GM23338 (cell line): Measurements from ENCODE around the gene OR1I1. TPM values are rescaled to one million over a fixed set of nuclear protein-coding genes. Genes with fewer than 3 reads are reported as not detected.
A peak's percentile ranks its signal among the peaks of the same experiment; 100 is the strongest.

Source experiments
- ATAC-seq: fragments of 200-7000 bp; cut with Tn5 transposase; 3 replicates; pipeline ENCODE4 v1.9.1; 2020
- DNase-seq: peaks from one replicate; pipeline ENCODE4 v3.0.0-alpha.2; 2015; ENCODE audit warnings: low spot score
- H2AFZ ChIP-seq: fragments of 200-600 bp; sonication (generic); 2 replicates; pipeline ENCODE4 v1.8.0; 2016; ENCODE audit warnings: antibody characterized with exemption, mild to moderate bottlenecking, moderate library complexity
- H3F3A ChIP-seq: fragments of 200-600 bp; sonication (generic); replicated peaks from 2 replicates; pipeline ENCODE4 v1.8.0; 2017; ENCODE audit warnings: antibody characterized with exemption, mixed run types, low read depth
- H3K27ac ChIP-seq: fragments of 200-600 bp; sonication (generic); 2 replicates; pipeline ENCODE4 v1.6.1; 2016; ENCODE audit warnings: low read depth
- H3K27me3 ChIP-seq: fragments of 200-600 bp; sonication (generic); 2 replicates; pipeline ENCODE4 v1.8.0; 2016; ENCODE audit warnings: mild to moderate bottlenecking, mixed run types, moderate library complexity; ENCODE audit not compliant: insufficient read depth
- H3K36me3 ChIP-seq: fragments of 200-600 bp; sonication (generic); 2 replicates; pipeline ENCODE4 v1.8.0; 2016; ENCODE audit warnings: mild to moderate bottlenecking; ENCODE audit not compliant: insufficient read depth
- H3K4me1 ChIP-seq: fragments of 200-600 bp; sonication (generic); 2 replicates; pipeline ENCODE4 v1.8.0; 2016; ENCODE audit warnings: mild to moderate bottlenecking, moderate library complexity; ENCODE audit not compliant: insufficient read depth
- H3K4me2 ChIP-seq: fragments of 200-600 bp; sonication (generic); 2 replicates; pipeline ENCODE4 v1.7.1; 2017; ENCODE audit warnings: mixed run types
- H3K4me3 ChIP-seq: fragments of 200-600 bp; sonication (generic); 2 replicates; pipeline ENCODE4 v1.6.1; 2016; ENCODE audit warnings: mixed run types
- H3K79me2 ChIP-seq: fragments of 200-600 bp; sonication (generic); replicated peaks from 2 replicates; pipeline ENCODE4 v1.8.0; 2017; ENCODE audit warnings: mild to moderate bottlenecking; ENCODE audit not compliant: insufficient read depth
- H3K9me2 ChIP-seq: fragments of 200-600 bp; sonication (generic); 2 replicates; pipeline ENCODE4 v1.8.0; 2017; ENCODE audit not compliant: insufficient read depth
- H4K20me1 ChIP-seq: fragments of 200-600 bp; sonication (generic); replicated peaks from 2 replicates; pipeline ENCODE4 v1.8.0; 2017; ENCODE audit warnings: mild to moderate bottlenecking; ENCODE audit not compliant: insufficient read depth
- H3K27ac Mint-ChIP-seq: 2 replicates; pipeline ENCODE4 v1.8.0; 2020; ENCODE audit warnings: inconsistent platforms, mild to moderate bottlenecking, moderate library complexity, mixed read lengths
- H3K27me3 Mint-ChIP-seq: 3 replicates; pipeline ENCODE4 v1.8.0; 2022; ENCODE audit warnings: low read depth, mild to moderate bottlenecking, moderate library complexity, mixed read lengths, inconsistent platforms; ENCODE audit not compliant: insufficient read depth, poor library complexity
- H3K36me3 Mint-ChIP-seq: 3 replicates; pipeline ENCODE4 v1.8.0; 2021; ENCODE audit warnings: low read depth, mild to moderate bottlenecking, inconsistent platforms, moderate library complexity, mixed read lengths
- H3K4me1 Mint-ChIP-seq: 3 replicates; pipeline ENCODE4 v1.8.0; 2020; ENCODE audit warnings: mild to moderate bottlenecking, inconsistent platforms, mixed read lengths
- H3K4me3 Mint-ChIP-seq: 3 replicates; pipeline ENCODE4 v1.8.0; 2021; ENCODE audit warnings: moderate library complexity, mild to moderate bottlenecking, inconsistent platforms, mixed read lengths
- H3K9me3 Mint-ChIP-seq: 3 replicates; pipeline ENCODE4 v1.8.0; 2020; ENCODE audit warnings: moderate library complexity, mild to moderate bottlenecking, inconsistent platforms, mixed read lengths
- CREB1 ChIP-seq: fragments of 250-450 bp; sonication (Bioruptor Pico); IDR thresholded peaks from 2 replicates; pipeline ENCODE4 v1.5.0; 2020; ENCODE audit warnings: low read depth, mild to moderate bottlenecking, moderate library complexity
- CTCF ChIP-seq, 2 experiments: fragments of 200-600 bp in 1 of 2; sonication (generic) in 1 of 2; conservative IDR thresholded peaks; 2 replicates each; pipeline versions ENCODE4 v1.5.1 to v1.6.1; 2016 to 2017; ENCODE audit warnings: antibody characterized with exemption in 2 of 2, low read depth in 2 of 2, mild to moderate bottlenecking in 2 of 2, moderate library complexity in 1 of 2
- ETS1 ChIP-seq: IDR thresholded peaks from 2 replicates; pipeline ENCODE4 v1.6.1; 2016; ENCODE audit warnings: antibody characterized with exemption
- EZH2 ChIP-seq: fragments of 200-600 bp; sonication (generic); IDR thresholded peaks from one replicate; pipeline ENCODE4 v1.8.0; 2017; ENCODE audit warnings: antibody characterized with exemption, mild to moderate bottlenecking, low read depth; ENCODE audit not compliant: unreplicated experiment
- EZH2phosphoT487 ChIP-seq: fragments of 200-600 bp; sonication (generic); IDR thresholded peaks from one replicate; pipeline ENCODE4 v1.8.1; 2018; ENCODE audit warnings: antibody characterized with exemption; ENCODE audit not compliant: unreplicated experiment
- JUNB ChIP-seq: IDR thresholded peaks from one replicate; pipeline ENCODE4 v1.6.1; 2016; ENCODE audit warnings: antibody characterized with exemption; ENCODE audit not compliant: unreplicated experiment
- NANOG ChIP-seq: IDR thresholded peaks from 2 replicates; pipeline ENCODE4 v1.6.1; 2016; ENCODE audit warnings: antibody characterized with exemption, borderline replicate concordance
- POLR2AphosphoS5 ChIP-seq: IDR thresholded peaks from 2 replicates; pipeline ENCODE4 v1.6.1; 2016; ENCODE audit warnings: antibody characterized with exemption, low read depth
- REST ChIP-seq: IDR thresholded peaks from one replicate; pipeline ENCODE4 v1.6.1; 2018; ENCODE audit warnings: antibody characterized with exemption; ENCODE audit not compliant: unreplicated experiment
- STAT1 ChIP-seq: IDR thresholded peaks from one replicate; pipeline ENCODE4 v1.6.1; 2016; ENCODE audit warnings: antibody characterized with exemption; ENCODE audit not compliant: unreplicated experiment
- ZNF331 ChIP-seq: fragments of 250-450 bp; sonication (Bioruptor Pico); IDR thresholded peaks from 2 replicates; pipeline ENCODE4 v1.5.0; 2020; ENCODE audit warnings: low read depth, mild to moderate bottlenecking, moderate library complexity
- polyA plus RNA-seq: library from polyadenylated mRNA; unstranded; fragments of >200 nt; fragmentation: Nextera tagmentation; extraction: Ambion mirVana; gene quantifications from 2 replicates; pipeline ENCODE4 v1.2.1, GENCODE V29; 2016
- total RNA-seq: library from RNA; depleted of rRNA; stranded (reverse); fragments of >200 nt; shearing (Covaris generic); gene quantifications from 2 replicates; pipeline ENCODE4 v1.2.3, GENCODE V29; 2014

Gene OR1I1
- total and polyA plus RNA-seq, 2 experiments from 2014 or later = not detected

GRCh38 chr19:15105044-15105443 lies 23.0 kb downstream of the OR1I1 start (continued):
- TF ChIP-seq ETS1 = no peak
- no peak for TF ChIP-seq NANOG

GRCh38 chr19:15107061-15108010 lies 25.3 kb downstream of the OR1I1 start, which contains the start of gene SYDE1:
TSS of gene SYDE1 (plus strand) at chr19:15107401. CDS start at chr19:15107434, 33 bp downstream.
- H2AFZ ChIP-seq = peak within 1 kb of the TSS; percentile 97
- peaks cover 12% of the 10 kb centered on the region for H3K4me1 Mint-ChIP-seq
- peak; percentile 70 for ATAC-seq
- TF ChIP-seq ETS1 (peak; percentile 35; the same call in 1 of the 2 replicates), NANOG (no peak), ZNF331 (no peak), REST (no peak), POLR2AphosphoS5 (peak; percentile 54), JUNB (no peak), EZH2phosphoT487 (no peak), CREB1 (no peak), CTCF (conservative IDR thresholded peaks at IDR 0.05; ENCODE audit: low read depth in 2 of 2) (no peak), STAT1 (no peak), EZH2 (no peak)

More at GRCh38 chr19:15107061-15108010, 25.3 kb downstream of the OR1I1 start, which contains the start of gene SYDE1:
- H3K4me3 Mint-ChIP-seq = peak within 1 kb of the TSS; percentile 88
- H3K9me3 Mint-ChIP-seq = peaks cover 3% of the 10 kb centered on the region; the same call in 1 of the 3 replicates
- Histone ChIP-seq H3K4me1 (peaks cover 11% of the 10 kb centered on the region; the same call in 1 of the 2 replicates), H3K27me3 (no peaks in the 10 kb centered on the region), H3K9me2 (0 out of 2 replicates have a peak, but pooled peaks cover 4% of the 10 kb centered on the region), H3K27ac (peak within 1 kb of the TSS; percentile 84), H4K20me1 (no peaks in the 10 kb centered on the region), H3K4me2 (peak within 1 kb of the TSS; percentile 94), H3F3A (no peaks in the 10 kb centered on the region), H3K36me3 (peaks cover 8% of the 10 kb centered on the region; the same call in 1 of the 2 replicates), H3K4me3 (peak within 1 kb of the TSS; percentile 91), H3K79me2 (peaks cover 9% of the 10 kb centered on the region)
- peaks cover 7% of the 10 kb centered on the region for H3K27me3 Mint-ChIP-seq
- peak; percentile 92 for DNase-seq
- peaks cover 20% of the 10 kb centered on the region for H3K36me3 Mint-ChIP-seq
- H3K27ac Mint-ChIP-seq = peak within 1 kb of the TSS; percentile 88
